Natural killer cell treated with Interleukin-12 subunit alpha and Interleukin-12 subunit beta and Interleukin-15 and Interleukin-18, amount 100 ng/mL, for 72 hours (primary cell): ENCODE data around the gene ACY1. TPM values are rescaled to one million over a fixed set of nuclear protein-coding genes. Genes with fewer than 3 reads are reported as not detected.

ENCODE experiments used
- ATAC-seq, 2 donors: fragments of 150-1000 bp; cut with Tn5 transposase in 1 of 2; sonication (Bioruptor Pico), chemical (Tn5 transposase) in 1 of 2; 2 replicates each; pipeline ENCODE4 v1.10.0; 2021
- DNase-seq: peaks from one replicate; pipeline ENCODE4 v3.0.0; 2022; ENCODE audit warnings: low spot score
- H3K27ac Mint-ChIP-seq, 2 donors: 1 replicate in 1 of 2; 2 replicates in 1 of 2; pipeline ENCODE4 v1.8.0; 2022; ENCODE audit warnings: mixed read lengths in 2 of 2, mild to moderate bottlenecking in 1 of 2, moderate library complexity in 1 of 2
- H3K27me3 Mint-ChIP-seq, 2 donors: 1 replicate in 1 of 2; 2 replicates in 1 of 2; pipeline ENCODE4 v1.8.0; 2022; ENCODE audit warnings: mixed read lengths in 2 of 2
- H3K36me3 Mint-ChIP-seq: one replicate; pipeline ENCODE4 v1.8.0; 2022; ENCODE audit warnings: mixed read lengths
- H3K4me1 Mint-ChIP-seq, 2 donors: 1 replicate in 1 of 2; 2 replicates in 1 of 2; pipeline ENCODE4 v1.8.0; 2022; ENCODE audit warnings: low read depth in 2 of 2, mixed read lengths in 2 of 2, mild to moderate bottlenecking in 1 of 2
- H3K4me3 Mint-ChIP-seq: one replicate; pipeline ENCODE4 v1.8.0; 2022; ENCODE audit warnings: mixed read lengths
- H3K9me3 Mint-ChIP-seq: 2 replicates; pipeline ENCODE4 v1.8.0; 2022; ENCODE audit warnings: mixed read lengths
- total RNA-seq, 2 donors: library from RNA; stranded (reverse); gene quantifications; one replicate each; pipeline ENCODE4 v1.2.3, GENCODE V29; 2022

ACY1 gene
- total RNA-seq, 2 donors from 2014 or later, result 22.4 to 42.6 TPM

- Mint-ChIP-seq H3K4me1 (peaks cover 8 to 11% of the 10 kb centered on the region in 2 donors), H3K9me3 (no peaks in the 10 kb centered on the region), H3K4me3 (no peak overlapping the region), H3K27ac (no peak overlapping the region), H3K27me3 (peaks cover 0 to 8% of the 10 kb centered on the region in 2 donors), H3K36me3 (no peaks in the 10 kb centered on the region)
- no peak for ATAC-seq
- DNase-seq, result no peak
Observed at GRCh38 chr3:51964521-51964920, 18.8 kb upstream of the ACY1 start.

GRCh38 chr3:51966016-51966415 lies 17.3 kb upstream of the ACY1 start:
- ATAC-seq (no peak), DNase-seq (no peak)
- Mint-ChIP-seq H3K9me3 (no peaks in the 10 kb centered on the region), H3K4me3 (peak overlapping the region; percentile 79), H3K27ac (peak overlapping the region in 1 of 2 donors; percentile 50), H3K27me3 (peaks cover 0 to 8% of the 10 kb centered on the region in 2 donors), H3K36me3 (no peaks in the 10 kb centered on the region), H3K4me1 (peaks cover 8 to 11% of the 10 kb centered on the region in 2 donors)

GRCh38 chr3:51966486-51966885 lies 16.8 kb upstream of the ACY1 start:
- Mint-ChIP-seq H3K27me3 (peaks cover 0 to 8% of the 10 kb centered on the region in 2 donors), H3K9me3 (no peaks in the 10 kb centered on the region), H3K36me3 (no peaks in the 10 kb centered on the region), H3K4me1 (peaks cover 8 to 11% of the 10 kb centered on the region in 2 donors), H3K4me3 (peak overlapping the region; percentile 79), H3K27ac (peak overlapping the region; percentile 47 to 50)
- no peak for DNase-seq
- no peak for ATAC-seq

- H3K36me3 Mint-ChIP-seq, result no peaks in the 10 kb centered on the region
- peaks cover 0 to 8% of the 10 kb centered on the region in 2 donors for H3K27me3 Mint-ChIP-seq
- H3K4me1 Mint-ChIP-seq, result peaks cover 8 to 11% of the 10 kb centered on the region in 2 donors
- H3K4me3 Mint-ChIP-seq, result peak overlapping the region; percentile 79
- H3K27ac Mint-ChIP-seq, result peak overlapping the region; percentile 47 to 50
- peak in 1 of 2 donors; percentile 75 for ATAC-seq
- H3K9me3 Mint-ChIP-seq, result no peaks in the 10 kb centered on the region
- no peak for DNase-seq
Observed at GRCh38 chr3:51966922-51967383, 16.4 kb upstream of the ACY1 start.

GRCh38 chr3:51967384-51968169 lies 15.8 kb upstream of the ACY1 start, which contains the start of gene PCBP4:
TSS of gene PCBP4 (minus strand) at chr3:51967454. CDS start at chr3:51961240, 6,214 bp downstream.
- DNase-seq (no peak), ATAC-seq (peak; percentile 68 to 81)
- Mint-ChIP-seq H3K27me3 (peaks cover 0 to 8% of the 10 kb centered on the region in 2 donors), H3K9me3 (no peaks in the 10 kb centered on the region), H3K27ac (peak within 1 kb of the TSS; percentile 47 to 50), H3K4me3 (peak within 1 kb of the TSS; percentile 79), H3K4me1 (peaks cover 8 to 11% of the 10 kb centered on the region in 2 donors), H3K36me3 (no peaks in the 10 kb centered on the region)

GRCh38 chr3:51968170-51968775 lies 15.1 kb upstream of the ACY1 start:
- H3K27ac Mint-ChIP-seq, result no peak overlapping the region
- H3K9me3 Mint-ChIP-seq, result no peaks in the 10 kb centered on the region
- peak overlapping the region; percentile 76 for H3K4me3 Mint-ChIP-seq
- H3K27me3 Mint-ChIP-seq, result peaks cover 0 to 8% of the 10 kb centered on the region in 2 donors
- peaks cover 8 to 11% of the 10 kb centered on the region in 2 donors for H3K4me1 Mint-ChIP-seq
- DNase-seq (no peak), ATAC-seq (no peak)
- H3K36me3 Mint-ChIP-seq, result no peaks in the 10 kb centered on the region

GRCh38 chr3:51968883-51969678 lies 14.3 kb upstream of the ACY1 start:
- ATAC-seq, result no peak
- Mint-ChIP-seq H3K27ac (no peak overlapping the region), H3K9me3 (no peaks in the 10 kb centered on the region), H3K4me1 (peaks cover 14 to 18% of the 10 kb centered on the region in 2 donors), H3K36me3 (no peaks in the 10 kb centered on the region), H3K27me3 (peaks cover 0 to 8% of the 10 kb centered on the region in 2 donors), H3K4me3 (no peak overlapping the region)
- DNase-seq, result no peak

- no peak for ATAC-seq
- DNase-seq, result no peak
- H3K4me1 Mint-ChIP-seq, result peaks cover 17 to 21% of the 10 kb centered on the region in 2 donors
- H3K27ac Mint-ChIP-seq, result no peak overlapping the region
- H3K27me3 Mint-ChIP-seq, result peaks cover 0 to 5% of the 10 kb centered on the region in 2 donors
- no peaks in the 10 kb centered on the region for H3K9me3 Mint-ChIP-seq
- no peak overlapping the region for H3K4me3 Mint-ChIP-seq
- H3K36me3 Mint-ChIP-seq, result no peaks in the 10 kb centered on the region
Observed at GRCh38 chr3:51969841-51970240, 13.5 kb upstream of the ACY1 start.

- no peak overlapping the region for H3K4me3 Mint-ChIP-seq
- ATAC-seq, result no peak
Observed at GRCh38 chr3:51970606-51971300, 12.6 kb upstream of the ACY1 start.

GRCh38 chr3:51971350-51971749 lies 12.0 kb upstream of the ACY1 start:
- Mint-ChIP-seq H3K4me3 (no peak overlapping the region), H3K27ac (no peak overlapping the region)

More at GRCh38 chr3:51970606-51971300, 12.6 kb upstream of the ACY1 start:
- Mint-ChIP-seq H3K27ac (no peak overlapping the region), H3K27me3 (no peaks in the 10 kb centered on the region), H3K9me3 (no peaks in the 10 kb centered on the region), H3K36me3 (no peaks in the 10 kb centered on the region), H3K4me1 (peaks cover 20 to 24% of the 10 kb centered on the region in 2 donors)
- DNase-seq, result no peak

GRCh38 chr3:51974277-51974962 lies 8.9 kb upstream of the ACY1 start:
- peak; percentile 30 to 34 for ATAC-seq
- DNase-seq, result no peak
- H3K9me3 Mint-ChIP-seq, result no peaks in the 10 kb centered on the region

More at GRCh38 chr3:51971350-51971749, 12.0 kb upstream of the ACY1 start:
- DNase-seq, result no peak
- Mint-ChIP-seq H3K27me3 (no peaks in the 10 kb centered on the region), H3K9me3 (no peaks in the 10 kb centered on the region), H3K36me3 (no peaks in the 10 kb centered on the region), H3K4me1 (peaks cover 19 to 24% of the 10 kb centered on the region in 2 donors)
- ATAC-seq, result no peak

GRCh38 chr3:51974963-51975851 lies 8.1 kb upstream of the ACY1 start, which contains the start of gene ABHD14A:
TSS of gene ABHD14A (plus strand) at chr3:51975064. CDS start at chr3:51975136, 72 bp downstream.
- Mint-ChIP-seq H3K36me3 (no peaks in the 10 kb centered on the region), H3K27ac (peak within 1 kb of the TSS; percentile 64 to 93), H3K4me3 (peak within 1 kb of the TSS; percentile 96), H3K9me3 (no peaks in the 10 kb centered on the region), H3K4me1 (peaks cover 27 to 28% of the 10 kb centered on the region in 2 donors), H3K27me3 (no peaks in the 10 kb centered on the region)
- ATAC-seq, result peak; percentile 85 to 89
- peak; percentile 85 for DNase-seq

More at GRCh38 chr3:51974277-51974962, 8.9 kb upstream of the ACY1 start:
- peak overlapping the region; percentile 96 for H3K4me3 Mint-ChIP-seq
- peak overlapping the region; percentile 64 to 93 for H3K27ac Mint-ChIP-seq
- H3K36me3 Mint-ChIP-seq, result no peaks in the 10 kb centered on the region
- peaks cover 27 to 28% of the 10 kb centered on the region in 2 donors for H3K4me1 Mint-ChIP-seq
- H3K27me3 Mint-ChIP-seq, result no peaks in the 10 kb centered on the region
